ENCODE data around the gene SF1.

DNA sequence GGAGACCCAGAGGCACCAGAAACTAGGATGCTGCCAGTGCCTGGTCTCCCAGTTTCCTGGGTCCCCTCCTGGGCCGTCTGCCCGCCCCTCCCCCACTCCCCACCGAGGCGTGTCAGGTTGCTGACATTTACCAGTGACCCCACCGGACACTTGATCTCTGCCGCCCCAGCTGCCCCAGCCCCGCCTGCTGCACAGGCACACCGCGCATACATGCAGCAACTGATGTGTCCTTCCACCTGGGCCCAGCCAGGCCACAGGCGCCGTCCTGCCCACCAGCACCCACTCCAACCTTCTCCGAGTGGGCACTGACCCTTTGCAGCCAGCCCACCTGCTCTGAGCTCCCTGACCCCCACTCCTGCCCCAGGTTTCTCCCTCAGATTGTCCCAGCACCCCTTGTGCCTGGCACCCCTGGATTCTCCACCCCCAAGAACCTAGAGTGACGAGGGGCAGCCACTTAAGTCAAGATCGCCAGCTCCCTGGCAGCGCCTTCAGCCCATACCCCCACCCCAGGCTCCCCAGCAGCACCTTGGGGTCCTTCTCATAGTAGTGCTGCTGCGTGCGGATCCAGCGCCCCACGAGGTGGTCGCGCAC, 19.1 kb downstream of the SF1 start:
- no peak for TF ChIP-seq CTCF (IDR thresholded peaks at IDR 0.05)
- no peak for TF ChIP-seq POLR2AphosphoS5 (IDR thresholded peaks at IDR 0.05)
- no peak for TF ChIP-seq POLR2A (IDR thresholded peaks at IDR 0.05)
- no peak for TF ChIP-seq EP300 (IDR thresholded peaks at IDR 0.05)

Measured in upper lobe of left lung (tissue), 4 donors.